ENCODE data around the gene PNMA8A.

DNA sequence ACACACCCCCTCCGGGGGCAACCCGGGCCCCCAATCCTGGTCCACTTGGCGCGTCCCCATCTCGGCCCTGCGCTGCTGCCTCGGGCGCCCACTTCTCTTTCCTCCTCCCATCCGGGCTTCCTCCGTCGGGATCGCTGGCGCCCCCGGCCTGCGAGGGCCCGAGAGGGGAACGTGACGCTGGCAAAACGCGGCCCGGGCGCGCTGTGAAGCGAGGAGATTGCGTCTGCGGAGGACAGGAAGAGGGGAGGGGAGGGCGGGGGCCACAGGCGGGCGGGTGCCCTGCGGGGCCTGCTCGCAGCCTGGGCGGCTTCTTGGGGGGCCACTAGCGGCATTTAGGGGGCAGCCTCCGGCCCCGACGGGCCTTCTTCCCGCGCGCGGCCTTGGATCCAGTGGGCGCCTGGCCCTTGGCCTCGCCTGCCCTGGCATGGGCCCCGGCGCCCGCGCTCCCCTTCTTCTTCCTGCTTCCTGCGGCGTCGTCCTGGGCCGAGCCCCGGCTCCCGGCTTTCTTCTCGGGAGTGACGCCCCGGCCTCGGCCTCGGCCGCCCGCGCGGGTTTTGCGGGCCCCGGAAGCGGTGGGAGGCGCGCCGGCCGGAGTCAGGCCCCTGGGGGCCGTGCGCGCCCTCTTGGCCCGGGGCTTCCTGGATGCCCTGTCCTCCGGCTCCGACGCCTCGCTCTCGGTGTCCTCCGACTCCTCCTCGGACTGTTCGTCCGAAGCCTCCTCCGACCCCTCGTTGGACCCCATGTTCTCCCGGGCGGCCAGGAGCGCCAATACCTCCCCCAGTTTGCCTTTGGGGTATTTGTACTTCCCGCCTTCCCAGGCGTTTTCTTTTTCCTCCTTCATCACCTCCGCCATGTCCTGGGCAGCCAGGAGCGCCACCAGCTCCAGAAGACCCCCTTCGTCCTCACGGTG lies 22.1 kb upstream of the PNMA8A start:
- TF ChIP-seq POLR2AphosphoS5 (IDR thresholded peaks at IDR 0.05; ENCODE audit: low read depth, low read length), result no peak
- no peak for TF ChIP-seq TAF1 (IDR thresholded peaks at IDR 0.05; ENCODE audit: borderline replicate concordance, low read depth, low read length)
- no peak for TF ChIP-seq POLR2A (IDR thresholded peaks at IDR 0.05; ENCODE audit: low read depth, low read length)
